Central memory CD8-positive, alpha-beta T cell (primary cell): ENCODE results near the gene PGM5.
"Not testable (repeated sequence)": the region's sequence is repeated elsewhere in the genome, so short reads cannot be mapped to it uniquely, and the experiment has no call there.

Experiments used
- ATAC-seq: fragments of 150-1000 bp; cut with Tn5 transposase; replicated peaks from 2 replicates; pipeline ENCODE4 v1.10.0; 2022; ENCODE audit warnings: mild to moderate bottlenecking, moderate FRiP score, moderate number of reproducible peaks; ENCODE audit not compliant: poor library complexity, severe bottlenecking; ENCODE audit errors: extremely low read depth
- DNase-seq, 2 donors: peaks; one replicate each; pipeline ENCODE4 v3.0.0; 2021; ENCODE audit warnings: low spot score in 2 of 2
- H3K27ac Mint-ChIP-seq: one replicate; pipeline ENCODE4 v1.8.0; 2022; ENCODE audit warnings: low read depth, mild to moderate bottlenecking, moderate library complexity, mixed read lengths
- H3K27me3 Mint-ChIP-seq: one replicate; pipeline ENCODE4 v1.8.0; 2022; ENCODE audit warnings: mixed read lengths
- H3K36me3 Mint-ChIP-seq: one replicate; pipeline ENCODE4 v1.8.0; 2022; ENCODE audit warnings: mild to moderate bottlenecking, moderate library complexity, mixed read lengths; ENCODE audit not compliant: insufficient read depth
- H3K4me1 Mint-ChIP-seq: one replicate; pipeline ENCODE4 v1.8.0; 2022; ENCODE audit warnings: mixed read lengths
- H3K4me3 Mint-ChIP-seq: one replicate; pipeline ENCODE4 v1.8.0; 2022; ENCODE audit warnings: mild to moderate bottlenecking, moderate library complexity, mixed read lengths
- H3K9me3 Mint-ChIP-seq: one replicate; pipeline ENCODE4 v1.8.0; 2022; ENCODE audit warnings: mixed read lengths

The PGM5 gene

DNA sequence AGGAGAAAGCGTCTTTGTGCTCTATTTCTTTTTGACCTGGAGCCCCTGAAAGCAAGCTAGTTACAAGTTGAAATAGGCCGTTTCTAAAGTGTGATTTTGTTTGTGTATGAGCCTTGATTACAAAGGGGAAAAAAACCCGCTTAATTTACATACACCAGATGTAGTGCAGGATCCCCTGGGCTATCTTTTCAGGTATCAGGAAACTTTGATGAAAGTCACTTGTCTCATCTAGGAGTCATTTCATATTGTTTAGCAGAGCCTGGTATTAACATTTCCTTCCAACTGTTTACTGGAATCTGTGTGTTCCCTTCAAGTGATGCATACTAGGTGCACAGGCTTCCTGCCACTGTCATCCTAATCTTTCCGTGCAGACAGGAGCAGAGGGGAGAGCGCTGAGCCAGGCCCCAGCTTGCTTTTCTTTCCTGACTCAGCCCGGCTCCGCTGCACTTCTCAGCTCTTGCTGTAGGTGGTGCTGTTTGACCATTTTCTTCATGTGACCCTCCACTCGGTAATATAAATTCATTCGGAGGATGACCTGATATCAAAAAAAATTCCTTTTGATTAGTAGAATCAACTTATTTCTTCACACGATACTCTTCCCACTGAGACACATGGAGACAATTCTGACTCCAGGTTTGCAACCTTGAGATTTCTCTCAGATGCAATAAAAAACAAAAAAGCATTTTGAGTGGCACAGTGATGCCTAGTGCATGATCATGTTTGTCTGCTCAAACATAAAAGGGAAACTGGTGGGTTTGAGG lies 14.0 kb upstream of the PGM5 start:
- not testable (repeated sequence) for H3K4me1 Mint-ChIP-seq, H3K9me3 Mint-ChIP-seq, H3K27me3 Mint-ChIP-seq, DNase-seq, H3K4me3 Mint-ChIP-seq, H3K36me3 Mint-ChIP-seq, H3K27ac Mint-ChIP-seq
- ATAC-seq, result peak; percentile 80

DNA sequence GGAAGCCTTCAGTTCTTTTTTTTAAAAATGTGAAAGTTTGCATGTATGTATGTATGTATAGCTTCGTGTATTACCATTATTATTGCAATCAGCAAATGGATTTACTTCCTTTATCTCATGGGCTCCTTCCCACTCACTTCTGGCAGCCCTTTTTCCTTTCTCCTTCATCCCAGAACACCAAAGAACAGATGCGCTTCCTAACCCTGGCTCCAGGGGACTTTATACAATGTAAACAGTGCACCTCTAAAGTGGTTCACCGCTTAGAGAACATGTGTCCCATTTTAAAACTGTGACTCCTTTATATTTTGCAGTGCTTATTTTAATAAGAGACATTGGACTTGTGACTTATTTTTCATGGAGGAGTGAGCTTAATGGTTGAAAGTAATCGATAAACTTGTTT lies 13.2 kb upstream of the PGM5 start:
- H3K27me3 Mint-ChIP-seq, H3K36me3 Mint-ChIP-seq, ATAC-seq, H3K4me3 Mint-ChIP-seq, H3K9me3 Mint-ChIP-seq, DNase-seq, H3K27ac Mint-ChIP-seq, H3K4me1 Mint-ChIP-seq: not testable (repeated sequence)

DNA sequence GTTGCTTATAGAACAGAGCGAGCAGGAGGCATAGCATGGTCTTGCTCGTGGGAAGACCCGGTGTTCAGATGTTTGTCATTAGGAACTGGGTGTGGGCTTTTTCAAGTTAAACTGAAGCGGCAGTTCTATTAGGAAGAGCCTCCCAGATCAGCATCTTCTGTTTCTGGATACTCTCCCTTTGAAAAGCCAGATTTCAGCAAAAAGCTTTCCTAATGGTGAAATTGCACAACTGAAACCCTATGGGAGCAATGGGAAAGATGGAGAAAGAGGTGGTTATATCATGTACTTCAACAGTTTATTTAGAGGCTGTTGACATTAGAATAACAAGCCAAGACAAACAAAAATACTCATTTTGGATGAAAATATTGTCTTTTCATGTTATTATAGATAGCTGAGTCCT lies 12.4 kb upstream of the PGM5 start:
- not testable (repeated sequence) for DNase-seq, H3K27ac Mint-ChIP-seq, ATAC-seq, H3K4me1 Mint-ChIP-seq, H3K4me3 Mint-ChIP-seq, H3K36me3 Mint-ChIP-seq, H3K9me3 Mint-ChIP-seq, H3K27me3 Mint-ChIP-seq

DNA sequence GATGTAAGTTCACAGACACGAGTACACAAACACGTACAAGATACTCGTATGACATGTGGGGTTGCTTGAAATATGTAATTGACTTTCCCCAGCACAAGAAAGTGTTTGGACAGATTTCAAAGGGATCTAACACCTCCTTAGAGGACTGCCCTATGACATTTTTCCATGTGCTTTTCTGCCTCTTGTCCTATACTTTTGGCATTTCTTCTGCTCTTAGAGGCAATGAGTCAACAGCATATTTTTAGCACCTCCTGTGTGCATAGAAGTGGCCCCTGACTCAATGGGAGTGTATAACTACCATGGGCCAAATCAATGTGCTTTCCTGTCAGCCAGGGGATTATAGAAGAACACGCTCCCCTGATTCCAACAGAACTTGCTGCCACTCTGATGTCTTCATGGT lies 4.7 kb upstream of the PGM5 start:
- H3K27me3 Mint-ChIP-seq, result peaks cover 10% of the 10 kb centered on the region
- ATAC-seq, H3K4me1 Mint-ChIP-seq, H3K9me3 Mint-ChIP-seq, H3K4me3 Mint-ChIP-seq, DNase-seq, H3K27ac Mint-ChIP-seq, H3K36me3 Mint-ChIP-seq: not testable (repeated sequence)

DNA sequence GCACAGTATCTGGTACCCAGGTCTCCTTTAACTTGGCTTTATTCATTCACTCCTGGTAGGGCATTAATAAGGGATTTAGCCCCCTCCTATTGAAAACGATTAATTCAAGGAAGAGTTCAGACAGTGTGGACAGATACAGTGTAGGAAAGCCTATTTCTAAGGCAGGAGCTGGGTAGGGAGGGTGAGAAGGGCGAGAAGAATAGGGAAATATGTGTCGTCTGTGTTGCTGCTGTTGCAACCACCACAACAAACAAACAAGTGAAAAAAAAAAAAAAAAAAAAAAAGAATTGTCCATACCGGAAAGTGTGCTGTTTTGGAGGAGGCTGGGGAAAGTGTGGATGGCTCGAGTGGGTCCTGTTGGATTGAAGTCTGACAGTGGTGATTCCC lies 425 bp upstream of the PGM5 start:
- peak overlapping the region; percentile 59 for H3K4me3 Mint-ChIP-seq
- peaks cover 30% of the 10 kb centered on the region for H3K27me3 Mint-ChIP-seq
- not testable (repeated sequence) for H3K27ac Mint-ChIP-seq, DNase-seq, ATAC-seq, H3K9me3 Mint-ChIP-seq, H3K4me1 Mint-ChIP-seq, H3K36me3 Mint-ChIP-seq

DNA sequence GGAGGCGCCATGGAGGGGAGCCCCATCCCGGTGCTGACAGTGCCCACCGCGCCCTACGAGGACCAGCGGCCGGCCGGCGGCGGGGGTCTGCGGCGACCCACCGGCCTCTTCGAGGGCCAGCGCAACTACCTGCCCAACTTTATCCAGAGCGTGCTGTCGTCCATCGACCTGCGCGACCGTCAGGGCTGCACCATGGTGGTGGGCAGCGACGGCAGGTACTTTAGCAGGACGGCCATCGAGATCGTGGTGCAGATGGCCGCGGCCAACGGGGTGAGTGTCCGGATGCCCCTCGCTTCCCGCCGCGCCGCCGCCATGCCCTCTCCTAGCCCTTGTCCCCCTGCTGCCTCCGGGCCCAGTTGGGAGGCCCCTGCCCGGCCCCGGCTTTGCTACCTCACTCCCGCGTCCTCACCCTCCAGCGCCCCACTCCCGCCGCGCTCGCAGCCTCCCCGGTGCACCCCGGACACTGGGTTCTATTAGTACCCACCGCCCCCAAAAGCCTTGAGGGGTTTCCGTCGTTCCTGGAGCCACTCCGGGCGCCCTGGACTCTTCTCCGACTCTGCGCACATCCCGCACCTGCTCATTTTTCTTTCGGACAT lies 806 bp downstream of the PGM5 start:
- H3K36me3 Mint-ChIP-seq, H3K4me1 Mint-ChIP-seq, H3K9me3 Mint-ChIP-seq, H3K27ac Mint-ChIP-seq, DNase-seq, ATAC-seq: not testable (repeated sequence)
- Mint-ChIP-seq H3K27me3 (peaks cover 30% of the 10 kb centered on the region), H3K4me3 (peak overlapping the region; percentile 23)

DNA sequence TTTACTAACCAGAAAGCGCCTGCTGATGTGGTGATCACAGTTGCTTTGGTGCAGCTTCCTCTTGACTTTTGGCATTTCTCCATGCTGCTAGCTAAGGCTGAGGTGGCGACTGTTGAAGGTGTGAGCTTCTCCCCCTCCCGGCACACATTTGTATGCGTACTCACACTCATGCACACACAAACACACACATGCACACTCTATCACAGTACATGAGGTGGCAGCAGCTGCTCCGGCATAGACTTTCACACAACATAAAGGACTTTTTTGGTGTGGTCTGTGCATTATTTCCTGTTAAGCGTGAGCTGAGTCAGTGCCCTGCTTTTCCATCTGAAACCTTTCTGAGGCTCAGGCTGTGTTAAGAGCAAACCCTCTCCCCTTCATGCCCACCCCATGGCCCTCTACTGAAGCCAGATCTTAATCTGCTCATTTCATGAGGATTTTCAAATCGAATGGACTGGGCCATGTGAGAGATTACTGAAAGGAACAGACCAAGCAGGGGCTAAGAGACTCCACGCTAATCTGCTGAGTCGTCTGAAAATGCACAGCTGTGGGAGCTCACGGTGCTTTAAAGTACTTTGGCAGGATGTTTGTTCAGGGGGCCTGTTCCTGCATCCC lies 10.6 kb downstream of the PGM5 start:
- H3K27me3 Mint-ChIP-seq, H3K27ac Mint-ChIP-seq, H3K4me3 Mint-ChIP-seq, H3K9me3 Mint-ChIP-seq, H3K36me3 Mint-ChIP-seq, DNase-seq, H3K4me1 Mint-ChIP-seq: not testable (repeated sequence)
- ATAC-seq, result peak; percentile 94

DNA sequence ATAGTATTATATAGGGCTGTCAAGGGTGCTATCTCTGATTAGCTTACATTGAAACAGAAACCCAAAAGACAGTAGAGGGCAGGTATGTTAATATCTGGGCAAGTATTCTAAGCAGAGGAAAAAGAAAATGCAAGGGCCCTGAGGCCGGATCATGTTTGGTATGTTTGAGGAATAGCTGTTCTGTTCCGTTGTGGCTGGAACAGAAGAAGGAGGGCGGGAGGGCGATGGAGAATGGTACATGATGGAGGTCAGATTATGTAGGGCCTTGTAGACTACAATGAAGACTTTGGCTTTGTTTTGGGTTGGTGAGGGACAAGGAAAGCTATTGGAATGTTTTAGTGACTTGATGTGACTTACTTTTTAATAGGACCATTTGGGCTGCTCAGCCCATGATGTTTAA lies 19.4 kb downstream of the PGM5 start:
- peaks cover 32% of the 10 kb centered on the region for H3K27me3 Mint-ChIP-seq
- not testable (repeated sequence) for DNase-seq, H3K36me3 Mint-ChIP-seq, H3K4me3 Mint-ChIP-seq, ATAC-seq, H3K4me1 Mint-ChIP-seq, H3K27ac Mint-ChIP-seq, H3K9me3 Mint-ChIP-seq

DNA sequence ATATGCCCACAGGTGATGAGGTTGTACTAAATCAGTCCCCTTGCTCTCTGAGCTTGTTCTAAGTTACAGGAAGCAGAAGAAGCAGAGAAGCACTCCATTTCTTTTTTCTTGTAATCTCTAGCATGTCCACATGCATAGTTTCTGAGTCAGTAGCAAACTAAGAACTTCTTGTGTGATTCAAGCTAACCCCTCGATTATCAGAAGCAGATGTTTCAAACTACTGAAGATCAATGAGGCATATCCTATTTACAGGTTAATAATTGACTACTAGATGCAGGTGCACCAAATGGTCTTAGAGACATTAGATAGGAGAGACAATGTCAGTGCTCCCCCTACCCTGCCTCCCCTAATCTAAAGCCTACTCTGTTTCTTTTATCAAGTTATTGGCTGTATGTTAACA lies 21.3 kb downstream of the PGM5 start:
- not testable (repeated sequence) for H3K4me3 Mint-ChIP-seq, H3K9me3 Mint-ChIP-seq, H3K36me3 Mint-ChIP-seq, DNase-seq, H3K4me1 Mint-ChIP-seq, H3K27ac Mint-ChIP-seq, ATAC-seq
- peaks cover 42% of the 10 kb centered on the region for H3K27me3 Mint-ChIP-seq

DNA sequence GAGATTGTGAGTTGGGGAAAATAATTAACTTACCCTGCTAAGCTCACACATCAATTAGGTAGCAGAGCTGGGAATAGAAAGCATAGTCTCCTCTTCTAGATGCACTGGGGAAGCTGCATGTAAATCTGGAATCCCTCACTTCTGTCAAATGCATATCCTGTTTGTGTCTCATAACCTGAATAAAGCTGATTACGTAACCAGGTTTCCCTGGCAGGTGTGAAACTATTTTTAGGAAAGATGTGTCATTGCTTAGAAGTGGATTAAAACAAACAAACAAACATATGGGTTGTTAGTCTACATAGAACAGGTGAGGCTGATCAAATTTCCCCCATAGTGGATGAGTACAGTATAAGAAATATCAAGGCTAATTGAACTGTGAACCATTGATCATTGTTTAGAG lies 27.5 kb downstream of the PGM5 start:
- not testable (repeated sequence) for H3K9me3 Mint-ChIP-seq, H3K27ac Mint-ChIP-seq, H3K4me3 Mint-ChIP-seq, ATAC-seq, DNase-seq, H3K4me1 Mint-ChIP-seq, H3K36me3 Mint-ChIP-seq
- peaks cover 19% of the 10 kb centered on the region for H3K27me3 Mint-ChIP-seq

DNA sequence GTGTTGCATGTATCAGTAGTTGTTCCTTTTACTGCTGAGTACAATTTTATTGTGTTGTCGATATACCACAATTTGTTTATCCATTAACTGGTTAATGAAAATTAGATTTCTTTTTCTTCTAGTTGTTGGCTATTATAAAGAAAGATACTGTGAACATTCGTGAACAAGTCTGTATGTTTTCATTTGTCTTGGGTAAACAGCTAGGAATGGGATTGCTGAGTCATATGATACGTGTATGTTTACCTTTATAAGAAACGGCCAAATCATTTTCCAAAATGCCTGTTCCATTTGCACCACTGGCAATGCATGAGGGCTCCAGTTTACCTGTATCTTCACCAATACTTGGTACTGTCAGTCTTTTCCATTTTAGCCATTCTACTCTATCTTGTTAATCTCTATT lies 33.1 kb downstream of the PGM5 start:
- H3K27ac Mint-ChIP-seq, ATAC-seq, H3K36me3 Mint-ChIP-seq: not testable (repeated sequence)

DNA sequence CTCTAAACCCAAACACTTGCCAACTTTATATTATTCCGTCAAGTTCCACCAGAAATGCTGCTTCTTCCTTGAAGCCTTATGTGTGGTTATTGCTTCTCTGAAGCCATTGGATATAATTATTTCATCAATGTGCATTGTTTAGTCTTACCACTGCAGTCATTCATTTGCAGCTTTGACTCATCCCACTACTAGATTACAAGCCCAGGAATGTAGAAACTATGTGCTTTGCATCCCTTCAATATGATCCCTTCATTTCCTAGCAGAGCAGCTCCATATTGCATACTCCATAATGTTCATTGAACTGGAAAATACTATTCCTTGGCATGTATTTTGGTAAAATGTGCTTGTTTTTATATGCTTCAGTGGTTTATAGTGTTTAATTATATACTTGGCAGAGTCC lies 34.3 kb downstream of the PGM5 start:
- not testable (repeated sequence) for H3K4me3 Mint-ChIP-seq, H3K36me3 Mint-ChIP-seq, ATAC-seq, H3K9me3 Mint-ChIP-seq, H3K27me3 Mint-ChIP-seq, DNase-seq, H3K27ac Mint-ChIP-seq, H3K4me1 Mint-ChIP-seq

More for the DNA sequence above, 33.1 kb downstream of the PGM5 start:
- H3K27me3 Mint-ChIP-seq, DNase-seq, H3K9me3 Mint-ChIP-seq, H3K4me1 Mint-ChIP-seq, H3K4me3 Mint-ChIP-seq: not testable (repeated sequence)

DNA sequence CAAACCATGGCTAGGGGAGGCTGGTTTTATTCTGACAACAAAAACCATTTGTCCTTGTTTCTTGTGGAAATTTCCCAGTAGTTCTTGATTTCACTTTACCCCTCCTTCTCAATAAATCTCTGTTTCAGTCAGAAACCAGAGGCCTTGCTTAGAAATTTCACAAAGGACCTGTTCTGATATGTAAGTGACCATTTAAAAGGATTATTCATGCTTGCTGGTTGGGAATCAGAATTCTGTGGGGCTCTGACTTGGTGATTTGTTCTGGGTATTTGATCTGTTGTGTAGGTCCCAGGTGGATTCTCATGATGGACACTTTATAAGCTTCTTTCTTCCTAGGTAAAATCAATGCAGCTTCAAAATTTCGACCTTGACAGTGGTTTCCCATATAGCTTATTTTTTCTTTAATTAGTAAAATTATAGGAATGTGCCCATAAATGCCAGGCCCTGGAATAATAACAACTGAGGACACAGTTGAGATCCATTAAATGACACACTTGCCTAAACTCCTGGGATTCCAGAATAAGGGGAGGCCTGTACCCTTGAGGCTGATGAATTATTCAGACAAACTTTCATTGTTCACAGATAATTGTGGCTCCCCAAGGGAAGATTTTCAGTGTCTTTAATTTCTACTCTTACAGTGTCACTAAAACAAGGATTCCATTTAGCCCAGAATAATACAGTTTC lies 40.1 kb downstream of the PGM5 start:
- ATAC-seq, H3K27ac Mint-ChIP-seq, H3K36me3 Mint-ChIP-seq, H3K9me3 Mint-ChIP-seq, DNase-seq, H3K4me3 Mint-ChIP-seq, H3K4me1 Mint-ChIP-seq: not testable (repeated sequence)
- H3K27me3 Mint-ChIP-seq, result peaks cover 14% of the 10 kb centered on the region
